ENCODE measurements around the gene NEK7.

Gene NEK7

DNA sequence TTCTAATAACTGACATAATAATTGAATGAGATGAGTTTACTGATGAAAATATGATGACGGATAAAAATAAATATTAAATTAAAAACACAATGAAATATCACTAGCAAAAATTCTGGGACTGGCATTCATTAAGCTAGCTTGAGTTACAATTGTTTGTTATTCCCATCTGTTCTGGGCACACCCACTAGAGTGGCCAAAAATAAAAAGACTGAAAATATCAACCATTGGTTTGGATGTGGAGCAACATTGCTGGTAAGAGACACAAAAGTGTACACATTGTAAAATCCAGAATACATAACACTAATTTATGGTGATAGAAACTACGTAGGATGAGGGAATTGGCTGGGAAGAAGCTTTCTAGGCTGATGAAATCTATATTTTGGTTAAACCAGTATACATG is 9.6 kb upstream of the NEK7 start:
- DNase-seq (ENCODE audit: low spot score) = no peak

- DNase-seq (ENCODE audit: low spot score) = no peak
These were observed 6.4 kb upstream of the NEK7 start for GRCh38 chr1:198150369-198150768.

DNA sequence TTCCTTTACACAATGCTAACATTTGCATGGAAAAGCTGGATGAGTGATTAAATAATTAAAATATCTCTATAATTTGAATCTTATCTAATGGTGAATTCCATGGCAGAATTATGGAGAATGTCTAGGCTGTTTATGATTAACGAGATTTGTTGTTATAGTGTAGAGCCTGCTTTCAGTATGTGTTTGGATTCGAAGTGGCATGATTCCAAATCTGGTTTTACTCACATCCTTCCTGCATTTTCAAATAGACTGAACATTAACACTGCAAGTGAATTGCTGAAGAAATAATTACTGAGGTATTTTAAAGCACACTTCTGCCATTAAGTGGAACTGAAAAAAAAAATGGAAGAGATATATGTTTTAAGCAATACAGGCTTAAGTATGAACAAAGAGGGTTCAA is 5.1 kb upstream of the NEK7 start:
- no peak for DNase-seq (ENCODE audit: low spot score)

GRCh38 chr1:198153103-198153502 is 3.7 kb upstream of the NEK7 start:
- DNase-seq (ENCODE audit: low spot score) = no peak

DNA sequence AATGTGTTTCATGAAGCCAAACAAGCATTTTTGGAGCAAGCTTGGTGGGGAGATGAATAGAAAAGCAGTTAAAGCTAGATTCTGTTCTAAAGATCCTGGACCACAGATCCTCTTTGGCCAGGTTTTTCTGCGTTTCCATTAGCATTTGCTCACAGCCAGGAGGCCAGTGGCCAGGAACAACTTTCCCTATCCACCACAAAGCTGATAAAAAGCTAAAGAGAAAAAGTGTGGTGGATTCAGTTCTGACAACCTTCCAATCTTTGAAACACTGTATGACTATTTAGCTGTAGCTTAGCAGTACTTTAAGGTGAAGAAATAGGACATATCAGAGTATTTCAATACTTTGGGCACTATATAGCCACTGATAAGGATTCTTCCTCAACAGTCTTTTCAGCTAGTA is 3.0 kb upstream of the NEK7 start:
- DNase-seq (ENCODE audit: low spot score) = no peak

DNA sequence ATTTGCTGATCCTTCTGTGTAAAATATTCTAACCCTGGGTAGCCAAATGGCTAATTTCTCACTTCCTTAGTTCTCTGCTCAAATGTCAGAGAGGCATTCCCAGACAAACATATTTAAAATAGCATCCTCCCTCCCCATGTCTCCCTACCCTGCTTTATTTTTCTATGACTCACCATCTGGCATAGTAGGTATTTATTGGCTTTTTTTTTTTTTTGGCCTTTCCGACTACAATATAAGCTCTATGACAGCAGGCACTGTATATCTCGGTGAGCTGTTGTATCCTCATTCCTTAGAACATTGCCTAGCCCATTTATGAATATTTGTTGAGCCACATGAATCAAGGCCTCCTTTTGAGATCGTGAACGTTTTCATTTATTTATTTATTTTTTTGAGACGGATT is 1.5 kb upstream of the NEK7 start:
- DNase-seq (ENCODE audit: low spot score) = no peak

- DNase-seq (ENCODE audit: low spot score) = peak; percentile 85
These were observed 570 bp upstream of the NEK7 start for GRCh38 chr1:198156111-198156744.

GRCh38 chr1:198157241-198157846 is 546 bp downstream of the NEK7 start:
- peak; percentile 91 for DNase-seq (ENCODE audit: low spot score)

DNA sequence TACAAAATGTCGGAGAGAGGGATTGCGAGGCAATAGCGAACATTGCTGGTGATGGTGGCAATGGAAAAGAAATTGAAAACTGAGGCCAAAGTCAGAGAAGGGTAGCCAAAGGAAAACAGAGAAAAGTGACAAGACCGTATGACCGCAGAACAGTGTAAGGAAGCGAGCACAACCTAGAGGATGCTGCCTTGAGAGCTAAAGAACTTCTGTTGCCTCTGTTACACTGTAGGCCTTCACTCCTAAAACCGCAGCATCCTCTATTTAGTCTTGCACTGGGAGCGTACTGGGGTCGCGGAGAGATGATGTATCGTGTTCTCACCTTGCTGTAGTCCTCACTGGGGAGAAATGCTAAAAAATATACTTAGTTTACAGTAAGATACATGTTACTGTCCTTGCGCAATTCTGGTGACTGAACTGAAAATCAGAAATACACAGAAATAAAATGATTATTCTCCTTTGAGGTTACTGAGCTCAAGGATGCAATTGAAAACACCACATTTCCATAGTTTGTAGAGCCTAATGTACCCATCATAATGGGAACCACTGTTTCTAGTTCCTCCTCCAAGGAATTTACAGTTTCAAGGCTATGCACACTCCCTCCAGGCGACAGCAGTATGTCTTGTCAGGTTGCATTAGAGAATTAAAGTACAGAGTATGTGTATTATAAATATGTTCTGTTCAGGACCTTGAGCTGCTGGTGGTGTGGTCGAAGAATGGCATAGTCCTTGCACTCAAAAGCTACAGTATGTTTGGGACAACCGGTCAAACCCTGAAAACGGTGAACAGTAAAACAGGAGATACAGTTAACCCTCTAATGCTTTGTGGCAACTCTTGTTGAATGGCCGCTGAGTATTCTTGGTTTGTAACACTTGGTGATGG is 1.3 kb downstream of the NEK7 start:
- no peak for DNase-seq (ENCODE audit: low spot score)

GRCh38 chr1:198158735-198159589 is 2.2 kb downstream of the NEK7 start:
- DNase-seq (ENCODE audit: low spot score) = peak; percentile 86

- peak; percentile 4 for DNase-seq (ENCODE audit: low spot score)
These were observed 3.4 kb downstream of the NEK7 start for GRCh38 chr1:198160222-198160621.

- no peak for DNase-seq (ENCODE audit: low spot score)
These were observed 4.3 kb downstream of the NEK7 start for GRCh38 chr1:198160946-198161614.

DNA sequence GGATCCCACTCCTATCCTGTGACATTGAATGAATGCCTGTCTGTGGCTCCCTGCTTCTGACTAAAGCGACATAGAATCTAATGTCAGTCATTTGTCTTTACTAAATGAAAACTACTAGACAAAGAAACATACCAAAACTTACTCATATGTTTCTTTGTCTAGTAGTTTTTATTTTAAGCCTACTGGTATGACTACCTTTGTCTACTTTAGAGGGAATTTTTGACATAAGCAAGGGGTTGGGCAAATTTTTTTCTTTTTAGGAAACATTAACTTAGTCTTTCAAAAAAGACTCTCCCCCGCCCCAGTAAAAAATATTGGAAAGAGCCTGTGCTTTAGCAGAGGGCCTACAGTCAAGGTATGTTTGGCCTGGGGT is 4.9 kb downstream of the NEK7 start:
- DNase-seq (ENCODE audit: low spot score) = peak; percentile 6

DNA sequence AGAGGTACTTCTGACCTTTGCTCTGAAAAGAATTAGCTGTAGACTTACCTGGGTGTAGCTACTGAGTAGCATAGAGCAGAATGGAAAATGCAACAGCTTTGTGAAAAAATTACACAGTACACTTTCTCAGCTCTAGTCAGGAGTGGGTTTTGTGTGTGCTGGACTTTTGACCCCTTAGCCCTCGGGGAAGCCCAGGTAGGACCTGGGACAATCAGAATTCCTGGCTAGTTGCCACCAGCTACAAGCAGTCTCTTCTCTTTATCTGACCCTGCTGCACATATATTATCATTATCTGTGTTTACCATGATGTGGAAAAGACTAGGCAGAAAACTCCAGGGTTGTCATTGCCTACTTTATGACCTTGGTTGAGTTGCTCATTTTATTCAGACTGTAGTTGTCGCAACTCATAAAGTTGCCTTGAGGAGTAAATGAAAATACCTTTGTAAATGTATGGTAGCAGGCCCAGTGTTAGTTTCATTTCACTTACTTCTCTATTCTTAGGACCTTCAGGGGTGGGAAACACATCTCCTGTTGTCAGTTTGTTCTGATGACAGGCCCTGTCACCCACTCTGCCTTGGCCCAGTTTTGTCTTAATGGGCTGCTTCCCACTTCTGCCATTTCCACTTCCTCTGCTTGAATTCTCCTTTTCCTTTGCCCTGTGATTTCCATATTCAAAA is 5.4 kb downstream of the NEK7 start:
- peak; percentile 55 for DNase-seq (ENCODE audit: low spot score)

GRCh38 chr1:198165927-198166647 is 9.3 kb downstream of the NEK7 start:
- DNase-seq (ENCODE audit: low spot score) = no peak

- no peak for DNase-seq (ENCODE audit: low spot score)
These were observed 10.1 kb downstream of the NEK7 start for GRCh38 chr1:198166900-198167299.

DNA sequence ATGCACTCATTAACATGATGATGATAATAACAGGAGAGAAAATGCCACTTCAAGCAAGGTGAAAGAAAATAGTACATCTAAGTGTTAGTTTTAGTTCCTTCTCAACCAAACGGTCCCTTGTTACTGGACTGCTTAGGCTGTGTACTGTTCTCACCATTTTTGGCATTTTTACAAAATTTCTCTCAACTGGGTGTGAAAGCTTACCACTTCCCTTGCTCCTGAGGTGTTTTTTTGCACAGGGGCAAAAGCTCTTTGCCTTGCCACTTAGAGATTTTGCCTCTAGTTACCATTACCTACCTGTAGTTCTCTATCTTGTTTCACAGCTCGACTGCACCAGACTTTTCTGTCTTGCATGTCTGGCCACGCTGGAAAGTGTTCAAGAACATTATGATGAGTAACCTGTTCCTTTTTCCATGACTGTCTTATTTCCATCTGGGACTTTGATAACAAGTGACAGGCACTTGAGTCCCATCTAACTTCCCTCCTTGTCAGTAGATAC is 10.7 kb downstream of the NEK7 start:
- peak; percentile 44 for DNase-seq (ENCODE audit: low spot score)

- DNase-seq (ENCODE audit: low spot score) = no peak
These were observed 11.4 kb downstream of the NEK7 start for GRCh38 chr1:198168227-198168626.

- DNase-seq (ENCODE audit: low spot score) = no peak
These were observed 12.9 kb downstream of the NEK7 start for GRCh38 chr1:198169672-198170071.

Measured in hematopoietic multipotent progenitor cell treated with erythropoietin and hydrocortisone succinate and interleukin-3 and kit ligand, for 17 days (in vitro differentiated cells).